Measurements from ENCODE around the gene C2orf81.

- TF ChIP-seq CTCF (IDR thresholded peaks at IDR 0.05; ENCODE audit: insufficient read depth, low read length) (no peak), POLR2AphosphoS5 (IDR thresholded peaks at IDR 0.05; ENCODE audit: low read depth) (no peak)
Observed at GRCh38 chr2:74441690-74442482, 20.5 kb upstream of the C2orf81 start, which contains the start of gene RTKN.

Data from HL-60 (cell line).